Esophagus squamous epithelium (tissue), 4 donors: ENCODE data around the gene APMAP.

Experiments
- POLR2A ChIP-seq, 4 donors: fragments of 450-650 bp; IDR thresholded peaks; one replicate each; pipeline ENCODE4 v1.6.1; 2017; ENCODE audit warnings: antibody characterized with exemption in 4 of 4, mild to moderate bottlenecking in 4 of 4, moderate library complexity in 3 of 4
- TF ChIP-seq, protein P1 (sequence below), 6 experiments: fragments of 450-650 bp in 4 of 6; fragments of 200-600 bp in 2 of 6; sonication (generic) in 2 of 6; IDR thresholded peaks; one replicate each; pipeline ENCODE4 v1.5.1; 2016 to 2019; ENCODE audit warnings: antibody characterized with exemption in 6 of 6, mild to moderate bottlenecking in 4 of 6, moderate library complexity in 4 of 6

DNA sequence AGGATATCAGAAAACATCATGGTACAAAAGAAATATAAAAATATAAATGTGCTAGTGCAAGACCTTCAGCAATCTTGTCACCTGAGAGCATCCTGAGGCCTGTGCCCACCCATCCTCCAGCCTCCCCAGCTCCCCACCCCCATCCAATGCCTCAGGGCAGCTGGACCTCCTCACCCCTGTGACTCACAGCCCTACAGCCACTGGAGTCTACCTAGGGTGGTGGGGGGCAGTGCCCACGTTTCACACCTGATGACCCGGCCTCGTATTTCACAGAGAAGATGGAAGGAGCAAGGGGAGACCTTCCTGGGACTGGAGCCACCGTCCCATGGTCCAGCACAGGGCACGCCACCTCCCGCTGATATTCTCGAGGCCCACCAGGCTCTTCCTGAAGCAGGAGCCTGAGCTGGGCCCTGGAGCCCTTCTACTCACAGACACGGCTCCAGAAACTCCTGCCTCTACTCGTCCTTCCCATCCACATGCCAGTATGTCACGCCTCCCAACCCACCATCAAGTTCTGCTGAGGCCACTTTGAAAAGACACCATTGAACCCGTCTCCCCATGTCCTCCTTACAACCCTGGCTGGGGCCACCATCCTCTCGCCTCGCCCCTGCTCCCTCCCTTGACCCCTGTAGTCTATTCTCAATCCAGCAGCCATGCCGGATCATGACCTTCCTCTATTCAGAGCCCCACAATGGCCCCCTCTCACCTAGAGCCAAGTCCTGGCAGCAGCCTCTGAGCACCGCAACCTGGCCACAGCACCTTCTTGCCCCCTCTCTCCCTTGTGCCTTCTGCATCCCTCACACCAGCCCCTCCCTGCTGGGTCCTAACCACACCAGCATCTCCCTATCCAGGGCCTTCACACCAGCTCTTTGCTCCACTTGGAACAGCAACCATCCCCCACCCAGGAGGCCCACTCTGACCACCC, 13.3 kb downstream of the APMAP start:
- TF ChIP-seq, protein P1, sequence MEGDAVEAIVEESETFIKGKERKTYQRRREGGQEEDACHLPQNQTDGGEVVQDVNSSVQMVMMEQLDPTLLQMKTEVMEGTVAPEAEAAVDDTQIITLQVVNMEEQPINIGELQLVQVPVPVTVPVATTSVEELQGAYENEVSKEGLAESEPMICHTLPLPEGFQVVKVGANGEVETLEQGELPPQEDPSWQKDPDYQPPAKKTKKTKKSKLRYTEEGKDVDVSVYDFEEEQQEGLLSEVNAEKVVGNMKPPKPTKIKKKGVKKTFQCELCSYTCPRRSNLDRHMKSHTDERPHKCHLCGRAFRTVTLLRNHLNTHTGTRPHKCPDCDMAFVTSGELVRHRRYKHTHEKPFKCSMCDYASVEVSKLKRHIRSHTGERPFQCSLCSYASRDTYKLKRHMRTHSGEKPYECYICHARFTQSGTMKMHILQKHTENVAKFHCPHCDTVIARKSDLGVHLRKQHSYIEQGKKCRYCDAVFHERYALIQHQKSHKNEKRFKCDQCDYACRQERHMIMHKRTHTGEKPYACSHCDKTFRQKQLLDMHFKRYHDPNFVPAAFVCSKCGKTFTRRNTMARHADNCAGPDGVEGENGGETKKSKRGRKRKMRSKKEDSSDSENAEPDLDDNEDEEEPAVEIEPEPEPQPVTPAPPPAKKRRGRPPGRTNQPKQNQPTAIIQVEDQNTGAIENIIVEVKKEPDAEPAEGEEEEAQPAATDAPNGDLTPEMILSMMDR (IDR thresholded peaks at IDR 0.05), result no peak
- TF ChIP-seq POLR2A (IDR thresholded peaks at IDR 0.05), result no peak
